ENCODE data around the gene TLL2.

GRCh38 chr10:96511044-96511945 lies 2.4 kb downstream of the TLL2 start:
- peak in 3 of 4 experiments; percentile 37 to 49 (median 47) for TF ChIP-seq CTCF (IDR thresholded peaks at IDR 0.05)
- peak; percentile 8 for TF ChIP-seq POLR2AphosphoS5 (IDR thresholded peaks at IDR 0.05)
